Stimulated activated CD4-positive, alpha-beta T cell treated with anti-CD3 and anti-CD28 coated beads, Interleukin-1b, Interleukin-23, amount 100 ng/mL, for 4 hours (primary cell): Measurements from ENCODE around the gene POR.

Experiments
- DNase-seq, 2 donors: peaks; one replicate each; pipeline ENCODE4 v3.0.0-alpha.2; 2020; ENCODE audit warnings: low read depth in 2 of 2

Gene POR

GRCh38 chr7:75953431-75953830, 38.5 kb downstream of the POR start:
- DNase-seq = no peak

GRCh38 chr7:75953931-75954330, 39.0 kb downstream of the POR start:
- DNase-seq = no peak

- DNase-seq = no peak
Measured at GRCh38 chr7:75955331-75955955, 40.5 kb downstream of the POR start.

- no peak for DNase-seq
Measured at GRCh38 chr7:75957021-75957736, 42.2 kb downstream of the POR start.

GRCh38 chr7:75958802-75959543, 44.0 kb downstream of the POR start:
- DNase-seq = no peak

GRCh38 chr7:75960372-75960771, 45.4 kb downstream of the POR start:
- DNase-seq = no peak

GRCh38 chr7:75961218-75961617, 46.3 kb downstream of the POR start:
- no peak for DNase-seq

- DNase-seq = no peak
Measured at GRCh38 chr7:75962607-75963380, 47.8 kb downstream of the POR start.

- DNase-seq = no peak
Measured at GRCh38 chr7:75963381-75963995, 48.5 kb downstream of the POR start.

- DNase-seq = no peak
Measured at GRCh38 chr7:75965617-75966016, 50.7 kb downstream of the POR start.

- DNase-seq = no peak
Measured at GRCh38 chr7:75966190-75966961, 51.4 kb downstream of the POR start.

GRCh38 chr7:75967055-75967454, 52.1 kb downstream of the POR start:
- DNase-seq = no peak

GRCh38 chr7:75967487-75967997, 52.6 kb downstream of the POR start:
- no peak for DNase-seq

GRCh38 chr7:75968012-75968411, 53.1 kb downstream of the POR start:
- DNase-seq = no peak

GRCh38 chr7:75968561-75969001, 53.6 kb downstream of the POR start:
- DNase-seq = no peak

GRCh38 chr7:75969182-75969581, 54.2 kb downstream of the POR start:
- DNase-seq = no peak

- DNase-seq = no peak
Measured at GRCh38 chr7:75969704-75970498, 54.9 kb downstream of the POR start.

- no peak for DNase-seq
Measured at GRCh38 chr7:75971309-75971960, 56.5 kb downstream of the POR start.
